ENCODE measurements around the gene NEGR1.

DNA sequence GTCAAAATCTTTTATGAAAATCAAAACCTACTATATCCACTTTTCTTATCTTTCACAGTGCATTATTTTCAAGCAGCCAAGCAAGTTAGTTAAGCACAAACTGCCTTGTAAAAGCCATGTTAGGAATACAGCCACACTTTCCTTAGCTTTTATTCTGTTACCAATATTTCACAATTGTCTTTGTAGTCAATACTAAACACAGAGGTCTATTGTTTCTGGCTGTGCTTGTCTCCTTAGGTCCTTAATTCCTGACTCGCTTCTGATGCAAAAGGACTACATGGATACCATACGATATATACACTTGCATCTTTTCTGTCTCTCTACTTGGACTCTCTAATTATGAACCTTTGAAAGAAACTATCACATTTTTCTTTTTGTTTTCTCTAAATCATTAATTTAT is 331.8 kb downstream of the NEGR1 start:
- TF ChIP-seq POLR2A (IDR thresholded peaks at IDR 0.05): no peak
- TF ChIP-seq, protein P1, sequence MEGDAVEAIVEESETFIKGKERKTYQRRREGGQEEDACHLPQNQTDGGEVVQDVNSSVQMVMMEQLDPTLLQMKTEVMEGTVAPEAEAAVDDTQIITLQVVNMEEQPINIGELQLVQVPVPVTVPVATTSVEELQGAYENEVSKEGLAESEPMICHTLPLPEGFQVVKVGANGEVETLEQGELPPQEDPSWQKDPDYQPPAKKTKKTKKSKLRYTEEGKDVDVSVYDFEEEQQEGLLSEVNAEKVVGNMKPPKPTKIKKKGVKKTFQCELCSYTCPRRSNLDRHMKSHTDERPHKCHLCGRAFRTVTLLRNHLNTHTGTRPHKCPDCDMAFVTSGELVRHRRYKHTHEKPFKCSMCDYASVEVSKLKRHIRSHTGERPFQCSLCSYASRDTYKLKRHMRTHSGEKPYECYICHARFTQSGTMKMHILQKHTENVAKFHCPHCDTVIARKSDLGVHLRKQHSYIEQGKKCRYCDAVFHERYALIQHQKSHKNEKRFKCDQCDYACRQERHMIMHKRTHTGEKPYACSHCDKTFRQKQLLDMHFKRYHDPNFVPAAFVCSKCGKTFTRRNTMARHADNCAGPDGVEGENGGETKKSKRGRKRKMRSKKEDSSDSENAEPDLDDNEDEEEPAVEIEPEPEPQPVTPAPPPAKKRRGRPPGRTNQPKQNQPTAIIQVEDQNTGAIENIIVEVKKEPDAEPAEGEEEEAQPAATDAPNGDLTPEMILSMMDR (IDR thresholded peaks at IDR 0.05): no peak

Data from thyroid gland (tissue), 4 donors.